Measurements from ENCODE around the gene STON1. TPM values are rescaled to one million over a fixed set of nuclear protein-coding genes. Genes with fewer than 3 reads are reported as not detected.

STON1 gene
- total RNA-seq, 1 experiment from 2014 or later = 5.5 TPM

DNA sequence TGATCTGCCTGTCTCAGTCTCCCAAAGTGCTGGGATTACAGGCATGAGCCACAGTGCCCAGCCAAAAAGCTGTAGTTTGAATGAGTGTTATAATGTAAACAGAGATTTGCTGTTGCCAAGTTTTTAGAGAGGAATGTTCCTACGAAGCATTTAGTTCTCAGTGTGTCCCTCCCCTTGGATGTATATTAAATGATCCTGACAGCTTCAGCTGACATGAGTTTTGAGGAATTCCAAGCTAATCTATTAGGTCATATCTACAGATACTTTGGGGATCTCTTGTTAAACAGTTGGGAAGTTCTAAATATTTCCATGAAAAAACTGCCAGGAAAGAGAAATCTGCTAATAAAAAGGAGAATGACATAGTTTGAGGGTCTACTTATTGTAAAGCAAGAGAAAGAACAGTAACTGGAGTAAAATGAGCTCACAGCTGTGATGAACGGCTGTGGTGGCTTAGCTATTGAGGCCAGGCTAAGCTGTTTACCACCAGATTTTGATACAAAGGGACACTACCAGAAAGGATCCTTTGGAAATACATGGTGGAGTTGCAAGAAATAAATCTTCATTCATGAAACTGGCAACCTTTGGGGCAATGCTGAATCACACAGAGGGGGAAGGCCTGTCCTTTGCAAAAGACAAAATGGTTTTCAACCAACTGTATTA lies 2.6 kb upstream of the STON1 start:
- H3K56ac ChIP-seq (ENCODE audit: insufficient read length, low read depth, low read length) = no peak overlapping the region
- H3K23ac ChIP-seq (ENCODE audit: insufficient read length, low read depth, low read length) = no peak overlapping the region
- Mint-ChIP-seq H3K9me3 (no peaks in the 10 kb centered on the region; a peak in 1 of 5 replicates), H3K4me3 (no peak overlapping the region), H3K36me3 (ENCODE audit: insufficient read depth in 1 of 3, low read depth in 3 of 3) (peaks cover 0 to 5% (median under 1%) of the 10 kb centered on the region in 3 experiments; a peak in 3 of 7 replicates), H3K27ac (no peak overlapping the region; a peak in 2 of 7 replicates), H3K27me3 (ENCODE audit: low read depth) (peaks cover 1% of the 10 kb centered on the region), H3K4me1 (peaks cover 24 to 25% of the 10 kb centered on the region in 2 experiments)
- no peaks in the 10 kb centered on the region for H3K9me3 ChIP-seq (ENCODE audit: control insufficient read depth, low read depth, low read length)
- DNase-seq = no peak
- H3K14ac ChIP-seq (ENCODE audit: insufficient read depth, low read length) = no peak overlapping the region
- no peak overlapping the region for H2BK12ac ChIP-seq (ENCODE audit: insufficient read length, low read depth, low read length)
- H2BK5ac ChIP-seq (ENCODE audit: insufficient read length, low read length) = no peak overlapping the region
- no CpG with 5 or more reads among the region's 2 CpGs for WGBS (ENCODE audit: extremely low coverage, insufficient read length, low lambda C conversion rate)
- no peak overlapping the region for H2AFZ ChIP-seq (ENCODE audit: low read length)
- H3T11ph ChIP-seq (ENCODE audit: low read length) = no peak overlapping the region
- H4K91ac ChIP-seq (ENCODE audit: insufficient read length, low read depth, low read length) = no peak overlapping the region
- H3K4ac ChIP-seq (ENCODE audit: low read depth, low read length) = no peak overlapping the region
- H3K18ac ChIP-seq (ENCODE audit: insufficient read length, low read depth, low read length) = no peak overlapping the region
- no peak overlapping the region for H2BK120ac ChIP-seq (ENCODE audit: low read depth, low read length, poor library complexity, severe bottlenecking)
- H3K9ac ChIP-seq (ENCODE audit: extremely low read depth, insufficient read length, low read length) = no peak overlapping the region
- no peaks in the 10 kb centered on the region for H3K79me1 ChIP-seq (ENCODE audit: insufficient read depth, low read depth, low read length, poor library complexity, severe bottlenecking)
- no peaks in the 10 kb centered on the region for H3K27me3 ChIP-seq (ENCODE audit: insufficient read depth, low read length)
- H3K4me2 ChIP-seq (ENCODE audit: insufficient read depth, insufficient read length, low read length) = no peak overlapping the region
- H3K79me2 ChIP-seq (ENCODE audit: insufficient read depth, low read length) = no peaks in the 10 kb centered on the region
- no peak overlapping the region for H4K5ac ChIP-seq (ENCODE audit: insufficient read length, low read depth, low read length)
- TF ChIP-seq, protein P1, sequence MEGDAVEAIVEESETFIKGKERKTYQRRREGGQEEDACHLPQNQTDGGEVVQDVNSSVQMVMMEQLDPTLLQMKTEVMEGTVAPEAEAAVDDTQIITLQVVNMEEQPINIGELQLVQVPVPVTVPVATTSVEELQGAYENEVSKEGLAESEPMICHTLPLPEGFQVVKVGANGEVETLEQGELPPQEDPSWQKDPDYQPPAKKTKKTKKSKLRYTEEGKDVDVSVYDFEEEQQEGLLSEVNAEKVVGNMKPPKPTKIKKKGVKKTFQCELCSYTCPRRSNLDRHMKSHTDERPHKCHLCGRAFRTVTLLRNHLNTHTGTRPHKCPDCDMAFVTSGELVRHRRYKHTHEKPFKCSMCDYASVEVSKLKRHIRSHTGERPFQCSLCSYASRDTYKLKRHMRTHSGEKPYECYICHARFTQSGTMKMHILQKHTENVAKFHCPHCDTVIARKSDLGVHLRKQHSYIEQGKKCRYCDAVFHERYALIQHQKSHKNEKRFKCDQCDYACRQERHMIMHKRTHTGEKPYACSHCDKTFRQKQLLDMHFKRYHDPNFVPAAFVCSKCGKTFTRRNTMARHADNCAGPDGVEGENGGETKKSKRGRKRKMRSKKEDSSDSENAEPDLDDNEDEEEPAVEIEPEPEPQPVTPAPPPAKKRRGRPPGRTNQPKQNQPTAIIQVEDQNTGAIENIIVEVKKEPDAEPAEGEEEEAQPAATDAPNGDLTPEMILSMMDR (conservative IDR thresholded peaks at IDR 0.05) = no peak
- H2AK5ac ChIP-seq (ENCODE audit: insufficient read length, low read length) = no peak overlapping the region
- no peak overlapping the region for H4K8ac ChIP-seq (replicated peaks; ENCODE audit: insufficient read length, low read depth, low read length)
- H3K27ac ChIP-seq (ENCODE audit: insufficient read length, low read depth, low read length) = no peak overlapping the region
- no peaks in the 10 kb centered on the region for H4K20me1 ChIP-seq (ENCODE audit: control insufficient read depth, insufficient read depth, insufficient read length)
- no peak overlapping the region for H2BK15ac ChIP-seq (ENCODE audit: low read depth, low read length)
- H2BK20ac ChIP-seq (ENCODE audit: low read depth, low read length, poor library complexity, severe bottlenecking) = no peak overlapping the region
- peaks cover 6% of the 10 kb centered on the region; the same call in 1 of the 2 replicates for H3K4me1 ChIP-seq (ENCODE audit: insufficient read depth, low read length)
- H3K23me2 ChIP-seq (ENCODE audit: insufficient read length, low read depth, low read length, poor library complexity, severe bottlenecking) = peaks cover 10% of the 10 kb centered on the region

All from H9 (cell line).